Measurements from ENCODE around the gene NKRF. TPM values are rescaled to one million over a fixed set of nuclear protein-coding genes. Genes with fewer than 3 reads are reported as not detected.

Gene NKRF
- total RNA-seq = 1 to 10 TPM; 3.3 to 6.7 (median 5.3) TPM

DNA sequence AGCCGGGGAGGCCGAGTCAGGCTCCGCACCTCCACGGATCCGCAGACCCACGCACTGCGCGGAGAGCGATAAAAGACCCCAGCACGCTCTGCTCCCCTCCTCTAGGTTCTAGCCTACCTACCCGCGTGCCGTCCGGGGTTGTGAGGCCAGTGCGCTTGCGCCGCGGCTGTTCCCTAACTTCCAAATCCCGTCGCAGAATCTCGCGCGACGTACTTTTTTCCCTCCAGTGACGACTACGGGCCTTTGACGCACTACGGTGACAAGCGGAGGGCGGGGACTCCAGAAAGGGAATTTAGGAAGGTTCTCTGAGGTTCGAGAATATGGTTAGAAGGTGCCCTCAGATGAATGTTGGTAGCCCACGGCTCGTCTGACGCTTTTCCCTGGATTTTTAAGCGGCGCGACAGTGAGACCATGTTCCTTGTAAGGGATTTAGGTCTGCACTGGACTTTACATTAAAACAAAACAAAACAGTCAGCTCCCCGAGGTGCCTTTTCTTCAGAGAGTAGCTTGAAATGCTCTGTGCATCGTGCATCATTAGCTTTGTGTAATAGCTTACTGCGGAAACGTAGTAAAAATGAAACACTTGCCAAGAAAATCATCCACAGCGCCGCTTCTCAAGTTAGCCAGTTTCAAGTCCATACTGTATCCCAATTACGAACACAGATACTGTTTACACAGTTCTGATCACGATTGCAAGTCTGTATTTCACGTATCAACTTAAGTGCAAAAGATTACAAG is at the start of gene NKRF:
TSS of gene NKRF (minus strand) at position 145 of the 738 bp plus-strand sequence.
- peak within 1 kb of the TSS; percentile 87 to 89 (median 88) for H3K27ac ChIP-seq (replicated peaks in 1 of 4)
- DNase-seq (ENCODE audit: extremely low spot score) = peak; percentile 94
- H3K9me3 ChIP-seq = no peaks in the 10 kb centered on the region
- H3K36me3 ChIP-seq = peaks cover 0 to under 1% (median 0%) of the 10 kb centered on the region in 4 donors
- H3K4me3 ChIP-seq = peak within 1 kb of the TSS; percentile 66 to 73 (median 70)
- 46% methylated on average over 22 of the region's 46 CpGs for WGBS
- peaks cover 0 to 15% (median 5%) of the 10 kb centered on the region in 4 donors for H3K4me1 ChIP-seq
- H3K27me3 ChIP-seq = no peaks in the 10 kb centered on the region
- intact Hi-C loops (cut with DNase I) = loop anchor here (10.0 kb wide), 1 partner anchor 92 kb away; no protein-coding TSS in a partner anchor
- TF ChIP-seq EP300 (IDR thresholded peaks at IDR 0.05) (no peak), POLR2AphosphoS5 (IDR thresholded peaks at IDR 0.05) (peak; percentile 96 to 97), POLR2A (IDR thresholded peaks at IDR 0.05; ENCODE audit: low read depth) (peak; percentile 68)

DNA sequence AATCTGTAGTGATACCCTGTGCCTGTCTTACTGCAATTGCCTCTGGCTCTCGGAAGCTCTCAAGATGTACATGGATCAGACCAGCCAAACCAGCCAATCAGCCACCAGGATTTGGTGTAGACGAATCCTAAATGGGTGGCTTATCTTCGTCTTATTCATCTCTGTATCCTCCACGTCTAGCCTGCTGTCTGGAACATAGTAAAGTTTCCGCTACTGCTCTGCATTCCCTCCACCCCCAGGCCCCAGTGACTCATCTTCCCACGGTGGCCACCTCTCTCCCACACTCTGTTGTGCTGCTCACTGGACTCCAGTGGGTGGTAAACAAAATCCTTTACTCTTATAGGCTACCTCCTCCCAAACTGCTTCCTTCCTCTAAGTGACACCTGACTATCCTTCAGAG is 48.9 kb upstream of the NKRF start:
- Histone ChIP-seq H3K4me1 (peaks cover 0 to 17% (median 10%) of the 10 kb centered on the region in 4 donors), H3K27me3 (peaks cover 0 to 3% (median 0%) of the 10 kb centered on the region in 4 donors), H3K4me3 (no peak overlapping the region), H3K9me3 (no peaks in the 10 kb centered on the region), H3K27ac (replicated peaks in 1 of 4) (peak overlapping the region in 3 of 4 donors; percentile 50 to 74 (median 58)), H3K36me3 (peaks cover 0 to 15% (median 7%) of the 10 kb centered on the region in 4 donors)
- DNase-seq (ENCODE audit: extremely low spot score) = no peak
- TF ChIP-seq POLR2A (IDR thresholded peaks at IDR 0.05; ENCODE audit: low read depth) = no peak
- TF ChIP-seq, protein P1, sequence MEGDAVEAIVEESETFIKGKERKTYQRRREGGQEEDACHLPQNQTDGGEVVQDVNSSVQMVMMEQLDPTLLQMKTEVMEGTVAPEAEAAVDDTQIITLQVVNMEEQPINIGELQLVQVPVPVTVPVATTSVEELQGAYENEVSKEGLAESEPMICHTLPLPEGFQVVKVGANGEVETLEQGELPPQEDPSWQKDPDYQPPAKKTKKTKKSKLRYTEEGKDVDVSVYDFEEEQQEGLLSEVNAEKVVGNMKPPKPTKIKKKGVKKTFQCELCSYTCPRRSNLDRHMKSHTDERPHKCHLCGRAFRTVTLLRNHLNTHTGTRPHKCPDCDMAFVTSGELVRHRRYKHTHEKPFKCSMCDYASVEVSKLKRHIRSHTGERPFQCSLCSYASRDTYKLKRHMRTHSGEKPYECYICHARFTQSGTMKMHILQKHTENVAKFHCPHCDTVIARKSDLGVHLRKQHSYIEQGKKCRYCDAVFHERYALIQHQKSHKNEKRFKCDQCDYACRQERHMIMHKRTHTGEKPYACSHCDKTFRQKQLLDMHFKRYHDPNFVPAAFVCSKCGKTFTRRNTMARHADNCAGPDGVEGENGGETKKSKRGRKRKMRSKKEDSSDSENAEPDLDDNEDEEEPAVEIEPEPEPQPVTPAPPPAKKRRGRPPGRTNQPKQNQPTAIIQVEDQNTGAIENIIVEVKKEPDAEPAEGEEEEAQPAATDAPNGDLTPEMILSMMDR (IDR thresholded peaks at IDR 0.05) = no peak
- no peak for TF ChIP-seq POLR2AphosphoS5 (IDR thresholded peaks at IDR 0.05)
- no peak for TF ChIP-seq EP300 (IDR thresholded peaks at IDR 0.05)
- intact Hi-C loops (cut with DNase I) = loop anchor here (2.0 kb wide), 1 partner anchor 76 kb away; no protein-coding TSS in a partner anchor
- 44% methylated on average over 6 of the region's 6 CpGs for WGBS

DNA sequence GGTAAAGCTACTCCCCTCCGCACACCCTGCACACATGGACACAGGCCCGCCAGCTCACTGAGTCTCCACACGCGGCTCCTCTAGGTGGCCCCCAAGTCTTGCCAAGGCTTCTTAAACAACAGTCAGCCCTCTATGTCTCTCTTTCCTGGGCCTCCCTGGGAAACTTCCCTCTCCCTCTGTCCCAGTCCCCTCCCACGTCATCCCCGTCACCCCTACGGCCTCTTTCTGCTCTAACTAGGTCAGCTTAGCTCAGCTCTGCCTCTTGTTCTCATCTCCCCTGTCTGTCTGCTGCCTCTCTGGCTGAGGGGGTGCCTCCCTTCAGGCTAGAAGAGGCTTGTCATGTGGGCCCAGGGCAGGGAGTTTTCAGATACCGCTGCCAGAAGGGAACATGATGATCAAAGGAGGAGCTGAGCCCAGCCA is 47.9 kb upstream of the NKRF start:
- Histone ChIP-seq H3K4me1 (peaks cover 0 to 17% (median 10%) of the 10 kb centered on the region in 4 donors), H3K27me3 (peaks cover 0 to 3% (median 0%) of the 10 kb centered on the region in 4 donors), H3K4me3 (no peak overlapping the region), H3K36me3 (peaks cover 0 to 21% (median 10%) of the 10 kb centered on the region in 4 donors), H3K27ac (replicated peaks in 1 of 4) (peak overlapping the region; percentile 48 to 74 (median 54)), H3K9me3 (no peaks in the 10 kb centered on the region)
- TF ChIP-seq EP300 (IDR thresholded peaks at IDR 0.05) = no peak
- TF ChIP-seq POLR2AphosphoS5 (IDR thresholded peaks at IDR 0.05) = peak; percentile 10 to 30
- TF ChIP-seq, protein P1 (IDR thresholded peaks at IDR 0.05) = peak in 2 of 3 experiments; percentile 32 to 44
- 40% methylated on average over 8 of the region's 8 CpGs for WGBS
- intact Hi-C loops (cut with DNase I) = loop anchor here (2.0 to 5.0 kb wide), 2 partner anchors 38 to 77 kb away; partner anchors contain the start of gene SEPTIN6
- DNase-seq (ENCODE audit: extremely low spot score) = no peak

DNA sequence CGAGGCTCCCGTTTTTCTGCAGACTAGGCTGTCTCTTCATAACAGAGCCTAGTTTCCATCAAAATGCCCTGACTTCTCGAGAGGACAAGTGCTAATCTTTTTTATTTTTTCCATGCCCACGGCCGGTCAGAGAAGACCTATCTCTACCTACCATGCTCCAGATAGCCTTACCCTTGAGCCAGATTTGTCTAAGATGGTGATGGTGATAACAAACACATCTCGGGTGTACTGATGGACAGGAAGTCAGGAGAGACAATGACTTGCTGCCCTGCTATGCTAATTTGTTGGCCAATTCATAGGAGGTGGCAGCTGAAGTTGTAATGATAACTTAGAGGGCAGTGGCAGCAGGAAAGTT is 42.2 kb upstream of the NKRF start:
- Histone ChIP-seq H3K4me3 (no peak overlapping the region), H3K36me3 (peaks cover 0 to 27% (median 10%) of the 10 kb centered on the region in 4 donors), H3K27ac (replicated peaks in 1 of 4) (no peak overlapping the region), H3K27me3 (no peaks in the 10 kb centered on the region), H3K9me3 (no peaks in the 10 kb centered on the region), H3K4me1 (no peaks in the 10 kb centered on the region)
- DNase-seq (ENCODE audit: extremely low spot score) = no peak
- intact Hi-C loops (cut with DNase I) = no loop called here
- WGBS = 75% methylated on average over 6 of the region's 6 CpGs
- TF ChIP-seq, protein P1 (IDR thresholded peaks at IDR 0.05) = no peak
- TF ChIP-seq POLR2AphosphoS5 (IDR thresholded peaks at IDR 0.05) (no peak), POLR2A (IDR thresholded peaks at IDR 0.05; ENCODE audit: low read depth) (no peak), EP300 (IDR thresholded peaks at IDR 0.05) (no peak)
